Measurements from ENCODE around the gene TMEM40. TPM values are rescaled to one million over a fixed set of nuclear protein-coding genes. Genes with fewer than 3 reads are reported as not detected.
"Not testable (repeated sequence)": the region's sequence is repeated elsewhere in the genome, so short reads cannot be mapped to it uniquely, and the experiment has no call there.

The TMEM40 gene
- total RNA-seq, 1 experiment from 2014 or later, result not detected

DNA sequence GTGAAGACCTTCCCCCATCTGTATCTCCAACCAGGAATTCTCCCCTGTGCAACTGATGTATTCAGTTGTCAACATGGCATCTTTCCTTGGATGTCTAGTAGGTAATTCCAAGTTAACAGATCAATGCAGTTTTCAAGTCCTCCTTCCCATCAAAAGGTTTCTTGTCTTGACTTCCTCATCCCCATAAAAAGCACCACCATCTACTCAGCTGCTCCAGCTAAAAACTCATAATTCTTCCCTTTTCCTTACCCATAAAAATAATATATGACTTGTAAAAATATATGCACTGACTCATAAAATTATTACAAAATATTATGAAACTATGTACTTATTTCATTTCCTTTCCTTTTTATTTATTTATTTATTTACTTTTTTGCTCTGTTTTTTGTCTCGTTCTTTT, 32.4 kb upstream of the TMEM40 start:
- no peak for TF ChIP-seq CTCF (conservative IDR thresholded peaks at IDR 0.05)
- Histone ChIP-seq H2BK12ac (ENCODE audit: insufficient read length, low read depth, low read length) (no peak overlapping the region), H3K23me2 (ENCODE audit: insufficient read length, low read depth, low read length, poor library complexity, severe bottlenecking) (no peaks in the 10 kb centered on the region), H3K9me3 (ENCODE audit: control insufficient read depth, low read depth, low read length) (no peaks in the 10 kb centered on the region), H3K27ac (ENCODE audit: insufficient read length, low read depth, low read length) (no peak overlapping the region), H4K5ac (ENCODE audit: insufficient read length, low read depth, low read length) (no peak overlapping the region), H3K14ac (ENCODE audit: insufficient read depth, low read length) (no peak overlapping the region), H3K18ac (ENCODE audit: insufficient read length, low read depth, low read length) (no peak overlapping the region), H2BK120ac (ENCODE audit: low read depth, low read length, poor library complexity, severe bottlenecking) (no peak overlapping the region), H3K9ac (ENCODE audit: extremely low read depth, insufficient read length, low read length) (no peak overlapping the region), H3K79me2 (ENCODE audit: insufficient read depth, low read length) (no peaks in the 10 kb centered on the region), H2BK20ac (ENCODE audit: low read depth, low read length, poor library complexity, severe bottlenecking) (no peak overlapping the region), H4K91ac (ENCODE audit: insufficient read length, low read depth, low read length) (no peak overlapping the region), H3K4me2 (ENCODE audit: insufficient read depth, insufficient read length, low read length) (no peak overlapping the region), H2BK15ac (ENCODE audit: low read depth, low read length) (no peak overlapping the region), H3K79me1 (ENCODE audit: insufficient read depth, low read depth, low read length, poor library complexity, severe bottlenecking) (no peaks in the 10 kb centered on the region), H3K4ac (ENCODE audit: low read depth, low read length) (no peak overlapping the region), H3K23ac (ENCODE audit: insufficient read length, low read depth, low read length) (no peak overlapping the region), H4K20me1 (ENCODE audit: control insufficient read depth, insufficient read depth, insufficient read length) (no peaks in the 10 kb centered on the region), H3K27me3 (ENCODE audit: insufficient read depth, low read length) (no peaks in the 10 kb centered on the region), H4K8ac (replicated peaks; ENCODE audit: insufficient read length, low read depth, low read length) (no peak overlapping the region), H2AFZ (ENCODE audit: low read length) (no peak overlapping the region), H2BK5ac (ENCODE audit: insufficient read length, low read length) (no peak overlapping the region), H3K4me1 (ENCODE audit: insufficient read depth, low read length) (no peaks in the 10 kb centered on the region), H3T11ph (ENCODE audit: low read length) (no peak overlapping the region), H2AK5ac (ENCODE audit: insufficient read length, low read length) (no peak overlapping the region), H3K56ac (ENCODE audit: insufficient read length, low read depth, low read length) (no peak overlapping the region)
- DNase-seq, result no peak
- no CpG with 5 or more reads among the region's 1 CpG for WGBS (ENCODE audit: extremely low coverage, insufficient read length, low lambda C conversion rate)
- H3K4me1 Mint-ChIP-seq, result peaks cover 3 to 10% of the 10 kb centered on the region in 2 experiments; a peak in 3 of 4 replicates
- peaks cover 0 to 5% (median 0%) of the 10 kb centered on the region in 3 experiments; a peak in 2 of 7 replicates for H3K36me3 Mint-ChIP-seq (ENCODE audit: insufficient read depth in 1 of 3, low read depth in 3 of 3)
- H3K4me3 Mint-ChIP-seq, result no peak overlapping the region
- H3K9me3 Mint-ChIP-seq, result peaks cover 0 to 4% of the 10 kb centered on the region in 2 experiments; a peak in 3 of 5 replicates
- no peak overlapping the region for H3K27ac Mint-ChIP-seq
- peaks cover 10% of the 10 kb centered on the region for H3K27me3 Mint-ChIP-seq (ENCODE audit: low read depth)

DNA sequence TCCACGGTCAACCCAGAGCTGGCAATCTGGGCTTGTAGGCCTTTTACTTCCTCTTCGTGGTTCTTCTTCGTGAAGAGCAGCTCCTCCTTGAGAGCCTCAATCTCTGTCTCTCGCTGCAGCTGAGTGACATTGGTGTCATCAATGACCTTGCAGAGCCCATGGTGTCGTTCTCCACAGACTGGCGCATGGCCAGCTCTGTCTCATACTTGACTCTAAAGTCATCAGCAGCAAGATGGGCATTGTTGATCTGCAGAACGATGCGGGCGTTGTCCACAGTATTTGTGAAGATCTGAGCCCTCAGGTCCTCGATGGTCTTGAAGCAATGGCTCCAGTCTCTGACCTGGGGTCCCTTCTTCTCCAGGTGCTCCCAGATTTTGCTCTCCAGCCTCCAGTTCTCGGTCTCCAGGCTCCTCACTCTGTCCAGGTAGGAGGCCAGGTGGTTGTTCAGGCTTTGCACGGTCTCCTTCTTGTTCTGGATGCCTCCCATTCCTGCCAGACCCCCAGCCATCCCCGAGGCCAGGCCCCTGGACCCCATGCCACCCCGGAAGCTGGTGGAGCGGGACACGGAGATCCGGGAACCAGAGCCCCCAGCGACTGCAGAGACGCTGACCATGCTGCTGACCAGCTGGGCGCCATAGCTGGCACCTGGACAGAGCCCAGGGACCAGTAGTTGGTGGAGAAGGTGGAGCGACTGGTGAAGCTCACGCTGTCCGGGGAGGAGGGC, 29.1 kb upstream of the TMEM40 start:
- not testable (repeated sequence) for H2AFZ ChIP-seq (ENCODE audit: low read length); H3K4me1 ChIP-seq (ENCODE audit: insufficient read depth, low read length); H3K4ac ChIP-seq (ENCODE audit: low read depth, low read length); H3K18ac ChIP-seq (ENCODE audit: insufficient read length, low read depth, low read length); H3K4me3 Mint-ChIP-seq; H2BK15ac ChIP-seq (ENCODE audit: low read depth, low read length); H2BK20ac ChIP-seq (ENCODE audit: low read depth, low read length, poor library complexity, severe bottlenecking); H3K27me3 Mint-ChIP-seq (ENCODE audit: low read depth); H2BK120ac ChIP-seq (ENCODE audit: low read depth, low read length, poor library complexity, severe bottlenecking); H3K9me3 Mint-ChIP-seq; H2AK5ac ChIP-seq (ENCODE audit: insufficient read length, low read length); H3K23me2 ChIP-seq (ENCODE audit: insufficient read length, low read depth, low read length, poor library complexity, severe bottlenecking); H3K56ac ChIP-seq (ENCODE audit: insufficient read length, low read depth, low read length); H3K36me3 Mint-ChIP-seq (ENCODE audit: insufficient read depth in 1 of 3, low read depth in 3 of 3); H3K9ac ChIP-seq (ENCODE audit: extremely low read depth, insufficient read length, low read length); H3K4me2 ChIP-seq (ENCODE audit: insufficient read depth, insufficient read length, low read length); H3K27ac ChIP-seq (ENCODE audit: insufficient read length, low read depth, low read length); H3K23ac ChIP-seq (ENCODE audit: insufficient read length, low read depth, low read length); H2BK12ac ChIP-seq (ENCODE audit: insufficient read length, low read depth, low read length); H3K79me1 ChIP-seq (ENCODE audit: insufficient read depth, low read depth, low read length, poor library complexity, severe bottlenecking); H4K91ac ChIP-seq (ENCODE audit: insufficient read length, low read depth, low read length); H3T11ph ChIP-seq (ENCODE audit: low read length); H4K5ac ChIP-seq (ENCODE audit: insufficient read length, low read depth, low read length); DNase-seq; H4K8ac ChIP-seq (replicated peaks; ENCODE audit: insufficient read length, low read depth, low read length); H3K14ac ChIP-seq (ENCODE audit: insufficient read depth, low read length); H3K27ac Mint-ChIP-seq; H4K20me1 ChIP-seq (ENCODE audit: control insufficient read depth, insufficient read depth, insufficient read length); H3K9me3 ChIP-seq (ENCODE audit: control insufficient read depth, low read depth, low read length); H3K27me3 ChIP-seq (ENCODE audit: insufficient read depth, low read length); H2BK5ac ChIP-seq (ENCODE audit: insufficient read length, low read length); H3K79me2 ChIP-seq (ENCODE audit: insufficient read depth, low read length)
- no CpG with 5 or more reads among the region's 23 CpGs for WGBS (ENCODE audit: extremely low coverage, insufficient read length, low lambda C conversion rate)
- peaks cover 13 to 17% of the 10 kb centered on the region in 2 experiments for H3K4me1 Mint-ChIP-seq

Data from H9 (cell line).